K562 (cell line): Measurements from ENCODE around the gene TMEM126A. TPM values are rescaled to one million over a fixed set of nuclear protein-coding genes. Genes with fewer than 3 reads are reported as not detected.
A peak's percentile ranks its signal among the peaks of the same experiment; 100 is the strongest.

Experiments used
- ARID3A ChIP-seq: IDR thresholded peaks from 2 replicates; pipeline ENCODE4 v1.6.1; 2012; ENCODE audit warnings: low read depth, low read length, improper control_type of control experiment, borderline replicate concordance
- ATF3 ChIP-seq, 2 experiments: fragments of 450-650 bp in 1 of 2; sonication (generic) in 1 of 2; formaldehyde crosslinking in 1 of 2; IDR thresholded peaks in 1 of 2; conservative IDR thresholded peaks in 1 of 2; 2 replicates each; pipeline versions ENCODE4 v1.6.1 to v1.8.1; 2016 to 2023; ENCODE audit warnings: mild to moderate bottlenecking in 2 of 2, moderate library complexity in 2 of 2, inconsistent platforms in 1 of 2, missing genetic modification reagents in 1 of 2
- BRCA1 ChIP-seq, 2 experiments: fragments of 450-650 bp in 1 of 2; sonication (generic) in 1 of 2; formaldehyde crosslinking in 1 of 2; IDR thresholded peaks; 2 replicates each; pipeline versions ENCODE4 v1.5.0 to v1.6.1; 2017 to 2020; ENCODE audit warnings: mild to moderate bottlenecking in 1 of 2, missing genetic modification reagents in 1 of 2
- CC2D1A ChIP-seq: fragments of 450-650 bp; IDR thresholded peaks from 2 replicates; pipeline ENCODE4 v1.6.1; 2017; ENCODE audit warnings: mild to moderate bottlenecking
- DIDO1 ChIP-seq: fragments of 450-650 bp; IDR thresholded peaks from 2 replicates; pipeline ENCODE4 v1.6.1; 2016; ENCODE audit warnings: low read depth, missing biosample characterization, missing genetic modification characterization
- HDAC2 ChIP-seq: fragments of 450-650 bp; IDR thresholded peaks from 2 replicates; pipeline ENCODE4 v1.6.1; 2016; ENCODE audit warnings: mild to moderate bottlenecking
- HDGF ChIP-seq: fragments of 450-650 bp; IDR thresholded peaks from 2 replicates; pipeline ENCODE4 v1.6.1; 2016
- HIVEP1 ChIP-seq: fragments of 250-450 bp; sonication (Bioruptor Pico); IDR thresholded peaks from 2 replicates; pipeline ENCODE4 v1.4.0; 2020; ENCODE audit warnings: mild to moderate bottlenecking
- MBD2 ChIP-seq: sonication (generic); IDR thresholded peaks from 2 replicates; pipeline ENCODE4 v1.6.1; 2016; ENCODE audit warnings: low read depth, borderline replicate concordance
- NCOA4 ChIP-seq: fragments of 450-650 bp; IDR thresholded peaks from 2 replicates; pipeline ENCODE4 v1.6.1; 2018; ENCODE audit warnings: mild to moderate bottlenecking; ENCODE audit not compliant: partially characterized antibody
- PCBP2 ChIP-seq: fragments of 200-400 bp; formaldehyde crosslinking; IDR thresholded peaks from 2 replicates; pipeline ENCODE4 v1.6.1; 2018; ENCODE audit warnings: low read length, low read depth, mild to moderate bottlenecking, moderate library complexity; ENCODE audit not compliant: poor library complexity, severe bottlenecking
- PRMT5 ChIP-seq: sonication (generic); formaldehyde crosslinking; IDR thresholded peaks from 2 replicates; pipeline ENCODE4 v1.5.0; 2020; ENCODE audit warnings: missing genetic modification reagents
- RCOR1 ChIP-seq, 2 experiments: IDR thresholded peaks; 2 replicates each; pipeline ENCODE4 v1.6.1; 2012; ENCODE audit warnings: low read depth in 2 of 2, low read length in 2 of 2, borderline replicate concordance in 1 of 2, improper control_type of control experiment in 1 of 2
- SP2 ChIP-seq: IDR thresholded peaks from 2 replicates; pipeline ENCODE4 v1.6.1; 2011; ENCODE audit warnings: mild to moderate bottlenecking, low read depth, low read length, moderate library complexity; ENCODE audit not compliant: poor library complexity, severe bottlenecking; ENCODE audit errors: extremely low read depth
- ZBTB49 ChIP-seq: sonication (generic); formaldehyde crosslinking; IDR thresholded peaks from 2 replicates; pipeline ENCODE4 v1.8.0; 2022; ENCODE audit warnings: missing genetic modification reagents, mild to moderate bottlenecking, borderline replicate concordance
- ZBTB9 ChIP-seq: fragments of 450-650 bp; formaldehyde crosslinking; IDR thresholded peaks from 2 replicates; pipeline ENCODE4 v1.4.0; 2020; ENCODE audit warnings: mild to moderate bottlenecking, moderate library complexity
- ZNF12 ChIP-seq: sonication (generic); formaldehyde crosslinking; IDR thresholded peaks from 2 replicates; pipeline ENCODE4 v1.4.0; 2020; ENCODE audit warnings: mild to moderate bottlenecking, missing genetic modification reagents
- ZNF143 ChIP-seq: sonication (generic); formaldehyde crosslinking; IDR thresholded peaks from 2 replicates; pipeline ENCODE4 v1.9.0; 2022; ENCODE audit warnings: mild to moderate bottlenecking, missing genetic modification reagents
- ZNF408 ChIP-seq: fragments of 250-450 bp; sonication (Bioruptor Pico); IDR thresholded peaks from 2 replicates; pipeline ENCODE4 v1.4.0; 2020; ENCODE audit warnings: low read depth, mild to moderate bottlenecking, moderate library complexity
- polyA plus RNA-seq, 8 experiments: library from polyadenylated mRNA; depleted of rRNA in 4 of 8; stranded (reverse) in 5 of 8; unstranded in 3 of 8; fragments of >200 nt; fragmentation: Nextera tagmentation in 2 of 8; fragmentation: Illumina TruSeq in 1 of 8; extraction: Ambion mirVana in 2 of 8; extraction: Trizol in 1 of 8; gene quantifications; 2 replicates each; pipeline versions ENCODE4 v1.2.1 to v1.2.3, GENCODE V29; 2011 to 2014; ENCODE audit warnings: inconsistent platforms in 1 of 8, missing spikeins in 1 of 8
- total RNA-seq, 7 experiments: library from RNA; depleted of rRNA in 6 of 7; stranded (reverse); fragments of >200 nt in 6 of 7; fragmentation: Illumina TruSeq in 2 of 7; extraction: Trizol in 2 of 7; gene quantifications; 2 replicates each; pipeline versions ENCODE4 v1.2.1 to v1.2.3, GENCODE V29; 2011 to 2021; ENCODE audit warnings: low replicate concordance in 1 of 7

The TMEM126A gene
- total and polyA plus RNA-seq, 9 of the 15 experiments (the other 6 are each of a cell fraction or from before 2014, with no cell fraction given), result 19.3 to 154 (median 56.3) TPM

- TF ChIP-seq PCBP2 (no peak), PRMT5 (CRISPR knock-in tag) (no peak), DIDO1 (tag) (no peak), HIVEP1 (CRISPR knock-in tag) (no peak), ATF3 (IDR thresholded peaks at IDR 0.05) (peak; percentile 84), ATF3 (CRISPR knock-in tag; conservative IDR thresholded peaks at IDR 0.05) (0 out of 2 replicates have a peak, but pooled peaks have one; percentile 67), ZBTB49 (CRISPR knock-in tag) (no peak), HDGF (no peak), ZNF12 (0 out of 2 replicates have a peak, but pooled peaks have one; percentile 49), NCOA4 (no peak), ZNF143 (CRISPR knock-in tag) (no peak), ZNF408 (no peak), BRCA1 (IDR thresholded peaks at IDR 0.05) (no peak), BRCA1 (CRISPR knock-in tag; IDR thresholded peaks at IDR 0.05) (no peak), RCOR1 (IDR thresholded peaks at IDR 0.05; ENCODE audit: borderline replicate concordance in 1 of 2, low read depth in 2 of 2, low read length in 2 of 2) (no peak), ZBTB9 (CRISPR knock-in tag) (no peak), ARID3A (no peak), MBD2 (peak; percentile 77), CC2D1A (no peak), SP2 (no peak), HDAC2 (no peak)
These were observed 17.1 kb downstream of the TMEM126A start, which contains the start of gene CREBZF (continued) for GRCh38 chr11:85664615-85665481.
